GM21723 (cell line): ENCODE measurements around the gene SLC39A13.
A peak's percentile ranks its signal among the peaks of the same experiment; 100 is the strongest.

ENCODE experiments used
- ATAC-seq: cut with Tn5 transposase; IDR thresholded peaks from one replicate; pipeline ENCODE4 v1.9.1; 2021; ENCODE audit warnings: mild to moderate bottlenecking, moderate library complexity; ENCODE audit not compliant: unreplicated experiment

The SLC39A13 gene

DNA sequence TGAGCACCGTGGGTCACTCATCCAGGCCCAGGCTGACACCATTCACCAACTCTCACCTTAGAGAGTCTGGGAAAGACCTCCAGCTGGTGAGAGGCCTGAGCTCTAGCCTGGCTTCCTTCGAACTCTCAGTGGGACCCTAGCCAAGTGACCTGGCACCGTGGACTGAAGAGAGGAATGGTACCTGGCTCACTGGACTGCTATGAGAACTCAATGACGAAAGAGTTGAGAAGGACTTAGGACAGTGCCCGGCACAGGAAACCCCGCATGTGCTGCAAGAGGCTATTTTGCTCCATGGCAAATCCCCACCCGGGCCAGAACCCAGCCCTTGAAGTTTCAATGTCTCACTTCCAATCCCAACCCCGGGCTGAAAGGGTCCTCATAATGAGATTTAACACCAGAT, 41.2 kb downstream of the SLC39A13 start:
- ATAC-seq, result no peak

DNA sequence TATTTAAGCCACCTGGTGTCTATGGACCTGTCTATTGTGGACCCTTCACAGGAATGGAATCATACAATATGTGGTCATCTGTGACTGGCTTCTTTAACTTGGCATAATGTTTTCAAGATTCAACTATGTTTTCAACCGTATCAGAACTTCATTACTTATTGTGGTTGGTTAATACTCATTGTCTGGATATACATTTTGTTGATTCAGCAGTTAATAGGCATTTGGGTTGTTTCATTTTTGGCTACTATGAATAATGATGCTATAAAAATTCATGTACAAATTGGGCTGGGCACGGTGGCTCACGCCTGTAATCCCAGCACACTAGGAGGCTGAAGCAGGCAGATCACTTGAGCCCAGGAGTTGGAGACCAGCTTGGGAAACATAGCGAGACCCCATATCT, 43.0 kb downstream of the SLC39A13 start:
- no peak for ATAC-seq

DNA sequence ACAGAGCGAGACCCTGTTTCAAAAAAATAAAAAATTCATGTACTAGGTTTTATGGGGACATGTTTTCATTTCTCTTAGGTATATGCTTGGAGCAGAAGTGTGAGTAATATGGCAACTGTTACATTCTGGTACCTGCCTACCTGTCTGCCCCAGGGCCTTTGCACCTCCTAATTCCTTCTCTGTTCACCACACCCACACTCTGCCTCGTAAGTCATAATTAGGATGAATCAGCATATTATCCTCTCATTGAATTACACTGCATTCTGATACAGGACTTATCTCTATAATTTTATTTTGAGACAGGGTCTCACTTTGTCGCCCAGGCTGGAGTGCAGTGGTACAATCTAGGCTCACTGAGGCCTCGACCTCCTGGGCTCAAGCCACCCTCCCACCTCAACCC, 43.6 kb downstream of the SLC39A13 start:
- no peak for ATAC-seq

DNA sequence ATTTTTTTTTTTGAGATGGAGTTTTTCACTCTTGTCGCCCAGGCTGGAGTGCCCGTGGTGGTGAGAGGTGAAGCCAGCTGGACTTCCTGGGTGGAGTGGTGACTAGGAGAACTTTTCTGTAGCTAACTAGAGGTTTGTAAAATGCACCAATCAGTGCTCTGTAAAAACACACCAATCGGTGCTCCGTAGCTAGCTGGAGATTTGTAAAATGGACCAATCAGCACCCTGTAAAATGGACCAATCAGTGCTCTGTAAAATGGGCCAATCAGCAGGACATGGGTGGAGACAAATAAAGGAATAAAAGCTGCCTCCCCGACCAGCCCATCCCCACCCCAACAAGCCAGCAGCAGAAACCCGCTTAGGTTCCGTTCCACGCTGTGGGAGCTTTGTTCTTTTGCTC, 45.0 kb downstream of the SLC39A13 start:
- ATAC-seq, result no peak

DNA sequence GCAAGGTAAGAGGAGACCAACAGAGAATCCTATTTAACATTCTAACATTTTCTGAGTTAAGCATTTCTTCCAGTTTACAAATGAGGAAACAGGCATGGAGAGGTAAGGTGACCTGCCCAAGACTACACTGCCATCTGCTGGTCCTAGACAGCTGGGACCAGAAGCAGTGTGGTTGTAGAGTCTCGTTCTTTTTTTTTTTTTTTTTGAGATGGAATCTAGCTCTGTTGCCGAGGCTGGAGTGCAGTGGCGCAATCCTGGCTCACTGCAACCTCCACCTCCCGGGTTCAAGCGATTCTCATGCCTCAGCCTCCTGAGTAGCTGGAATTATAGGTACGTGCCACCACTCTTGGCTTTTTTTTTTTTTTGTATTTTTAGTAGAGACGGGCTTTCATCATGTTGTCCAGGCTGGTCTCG, 45.9 kb downstream of the SLC39A13 start:
- peak; percentile 86 for ATAC-seq

DNA sequence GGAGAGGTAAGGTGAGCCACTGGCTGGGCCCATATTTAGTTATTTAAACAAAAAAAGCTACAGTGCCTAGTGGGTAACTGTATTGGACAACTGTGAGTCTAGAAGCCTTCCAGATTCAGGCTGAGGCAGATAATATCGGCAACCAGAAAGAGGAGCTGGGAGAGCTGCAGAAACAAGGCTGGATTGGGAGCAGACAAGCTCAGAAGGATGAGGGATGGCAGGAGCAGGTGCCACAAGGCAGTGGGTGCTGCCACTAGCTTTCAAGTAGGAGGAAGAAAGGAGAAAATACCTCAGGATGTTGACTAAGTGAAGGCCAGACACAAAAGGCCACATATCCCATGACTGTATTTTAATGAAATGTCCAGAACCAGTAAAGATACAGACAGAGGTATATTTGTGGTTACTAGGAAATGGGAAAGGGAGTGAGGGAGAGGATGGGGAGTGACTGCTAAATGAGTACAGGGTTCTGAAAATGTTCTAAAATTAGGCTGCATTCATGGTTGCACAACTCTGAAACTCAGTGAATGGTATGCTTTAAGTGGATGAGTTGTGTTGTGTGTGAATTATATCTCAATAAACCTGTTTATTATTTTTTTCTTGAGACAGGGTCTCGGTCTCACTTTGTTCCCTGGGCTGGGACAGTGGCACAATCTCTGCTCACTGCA, 52.3 kb downstream of the SLC39A13 start:
- no peak for ATAC-seq

DNA sequence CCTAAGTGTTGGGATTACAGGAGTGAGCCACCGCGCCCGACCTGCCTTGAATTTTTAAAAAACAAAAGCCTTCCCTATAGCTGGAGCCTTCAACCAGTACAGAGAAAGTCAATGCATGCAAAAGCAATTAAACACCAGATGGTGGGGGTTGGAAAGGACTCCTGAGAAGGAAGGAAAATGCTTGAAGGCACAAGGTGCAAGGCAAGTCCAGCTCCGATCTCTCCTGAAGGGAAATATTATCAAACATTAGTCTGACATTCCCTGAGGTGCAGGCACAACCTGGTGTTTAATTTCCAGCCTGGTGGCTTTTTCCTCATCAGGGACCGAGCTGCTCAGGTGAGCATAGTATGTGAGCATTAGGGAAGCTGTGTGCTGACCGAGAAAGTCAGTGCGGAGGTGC, 53.5 kb downstream of the SLC39A13 start:
- ATAC-seq, result no peak

DNA sequence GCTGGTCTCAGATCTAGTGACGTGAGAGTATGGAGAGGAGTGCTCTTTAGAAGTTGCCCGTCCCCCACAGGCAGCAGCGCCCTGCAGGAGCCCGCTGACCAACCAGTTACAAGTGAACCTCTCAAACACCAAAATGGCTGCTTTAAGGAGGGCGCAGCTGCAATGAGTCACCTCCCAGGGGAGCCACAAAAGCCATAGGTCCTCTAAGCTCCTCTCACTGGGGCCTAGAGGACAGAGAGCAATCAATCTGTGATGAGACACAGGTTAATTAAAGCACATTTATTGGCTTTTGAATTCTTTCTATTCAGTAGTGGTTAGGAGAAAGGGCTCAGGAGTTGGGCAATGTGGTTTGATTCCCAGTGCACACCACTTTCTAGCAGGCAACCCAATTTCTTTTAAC, 56.1 kb downstream of the SLC39A13 start:
- no peak for ATAC-seq
